HEK293 (cell line): ENCODE measurements around the gene CETP.
A peak's percentile ranks its signal among the peaks of the same experiment; 100 is the strongest.

Source experiments
- HOXC10 ChIP-seq: sonication (generic); formaldehyde crosslinking; IDR thresholded peaks from 2 replicates; pipeline ENCODE4 v1.8.1; 2023; ENCODE audit warnings: mild to moderate bottlenecking, missing genetic modification reagents
- IKZF3 ChIP-seq: fragments of 450-650 bp; IDR thresholded peaks from 2 replicates; pipeline ENCODE4 v1.5.0; 2018; ENCODE audit warnings: missing biosample characterization, mild to moderate bottlenecking, missing genetic modification characterization, moderate library complexity
- KLF1 ChIP-seq: fragments of 450-650 bp; formaldehyde crosslinking; IDR thresholded peaks from 2 replicates; pipeline ENCODE4 v1.5.1; 2016; ENCODE audit warnings: missing biosample characterization, missing genetic modification characterization
- PATZ1 ChIP-seq: fragments of 450-650 bp; formaldehyde crosslinking; IDR thresholded peaks from 2 replicates; pipeline ENCODE4 v1.5.1; 2016; ENCODE audit warnings: missing biosample characterization, missing genetic modification characterization
- PRDM6 ChIP-seq: fragments of 450-650 bp; formaldehyde crosslinking; IDR thresholded peaks from 2 replicates; pipeline ENCODE4 v1.5.1; 2017; ENCODE audit warnings: missing biosample characterization, missing genetic modification characterization
- ZIC2 ChIP-seq: fragments of 450-650 bp; formaldehyde crosslinking; IDR thresholded peaks from 2 replicates; pipeline ENCODE4 v1.5.1; 2016; ENCODE audit warnings: missing biosample characterization, missing genetic modification characterization
- ZNF157 ChIP-seq: fragments of 450-650 bp; formaldehyde crosslinking; IDR thresholded peaks from 2 replicates; pipeline ENCODE4 v1.5.1; 2016; ENCODE audit warnings: missing biosample characterization, missing genetic modification characterization
- ZNF214 ChIP-seq: fragments of 450-650 bp; formaldehyde crosslinking; IDR thresholded peaks from 2 replicates; pipeline ENCODE4 v1.5.1; 2017; ENCODE audit warnings: missing biosample characterization, mild to moderate bottlenecking, missing genetic modification characterization, borderline replicate concordance
- ZNF302 ChIP-seq: fragments of 450-650 bp; formaldehyde crosslinking; IDR thresholded peaks from 2 replicates; pipeline ENCODE4 v1.5.1; 2016; ENCODE audit warnings: missing biosample characterization, missing genetic modification characterization, low read depth
- ZNF362 ChIP-seq: fragments of 450-650 bp; formaldehyde crosslinking; IDR thresholded peaks from 2 replicates; pipeline ENCODE4 v1.5.1; 2016; ENCODE audit warnings: missing biosample characterization, missing genetic modification characterization
- ZNF398 ChIP-seq: fragments of 450-650 bp; formaldehyde crosslinking; IDR thresholded peaks from 2 replicates; pipeline ENCODE4 v1.5.1; 2017; ENCODE audit warnings: missing biosample characterization, missing genetic modification characterization
- ZNF423 ChIP-seq: fragments of 450-650 bp; formaldehyde crosslinking; IDR thresholded peaks from 2 replicates; pipeline ENCODE4 v1.5.1; 2016; ENCODE audit warnings: missing biosample characterization, missing genetic modification characterization
- ZNF48 ChIP-seq: fragments of 450-650 bp; formaldehyde crosslinking; IDR thresholded peaks from 2 replicates; pipeline ENCODE4 v1.5.1; 2016; ENCODE audit warnings: missing biosample characterization, missing genetic modification characterization
- ZNF488 ChIP-seq: fragments of 450-650 bp; formaldehyde crosslinking; IDR thresholded peaks from 2 replicates; pipeline ENCODE4 v1.5.1; 2016; ENCODE audit warnings: missing biosample characterization, missing genetic modification characterization
- ZNF529 ChIP-seq: fragments of 450-650 bp; formaldehyde crosslinking; IDR thresholded peaks from 2 replicates; pipeline ENCODE4 v1.5.1; 2017; ENCODE audit warnings: missing genetic modification characterization, missing biosample characterization; ENCODE audit not compliant: insufficient replicate concordance
- ZNF530 ChIP-seq: fragments of 450-650 bp; formaldehyde crosslinking; IDR thresholded peaks from 2 replicates; pipeline ENCODE4 v1.5.1; 2016; ENCODE audit warnings: low read depth, missing biosample characterization, missing genetic modification characterization
- ZNF558 ChIP-seq: fragments of 450-650 bp; formaldehyde crosslinking; IDR thresholded peaks from 2 replicates; pipeline ENCODE4 v1.5.1; 2016; ENCODE audit warnings: missing biosample characterization, missing genetic modification characterization
- ZNF785 ChIP-seq: fragments of 450-650 bp; formaldehyde crosslinking; IDR thresholded peaks from 2 replicates; pipeline ENCODE4 v1.5.1; 2016; ENCODE audit warnings: missing biosample characterization, missing genetic modification characterization
- TF ChIP-seq, protein P1 (sequence below): sonication (generic); formaldehyde crosslinking; IDR thresholded peaks from 2 replicates; pipeline ENCODE4 v1.8.1; 2022; ENCODE audit warnings: mild to moderate bottlenecking, moderate library complexity, missing genetic modification reagents
- TF ChIP-seq, protein P2 (sequence below): fragments of 450-650 bp; formaldehyde crosslinking; IDR thresholded peaks from 2 replicates; pipeline ENCODE4 v1.5.1; 2016; ENCODE audit warnings: missing biosample characterization, missing genetic modification characterization
- TF ChIP-seq, protein P3 (sequence below): fragments of 450-650 bp; formaldehyde crosslinking; IDR thresholded peaks from 2 replicates; pipeline ENCODE4 v1.5.1; 2016; ENCODE audit warnings: missing biosample characterization, missing genetic modification characterization
- TF ChIP-seq, protein P4 (sequence below): fragments of 450-650 bp; IDR thresholded peaks from 2 replicates; pipeline ENCODE4 v1.5.1; 2018; ENCODE audit warnings: missing biosample characterization, missing genetic modification characterization

The CETP gene

GRCh38 chr16:56988948-56989945 lies 27.5 kb downstream of the CETP start, which contains the start of gene NLRC5 (continued):
- TF ChIP-seq, protein P1, sequence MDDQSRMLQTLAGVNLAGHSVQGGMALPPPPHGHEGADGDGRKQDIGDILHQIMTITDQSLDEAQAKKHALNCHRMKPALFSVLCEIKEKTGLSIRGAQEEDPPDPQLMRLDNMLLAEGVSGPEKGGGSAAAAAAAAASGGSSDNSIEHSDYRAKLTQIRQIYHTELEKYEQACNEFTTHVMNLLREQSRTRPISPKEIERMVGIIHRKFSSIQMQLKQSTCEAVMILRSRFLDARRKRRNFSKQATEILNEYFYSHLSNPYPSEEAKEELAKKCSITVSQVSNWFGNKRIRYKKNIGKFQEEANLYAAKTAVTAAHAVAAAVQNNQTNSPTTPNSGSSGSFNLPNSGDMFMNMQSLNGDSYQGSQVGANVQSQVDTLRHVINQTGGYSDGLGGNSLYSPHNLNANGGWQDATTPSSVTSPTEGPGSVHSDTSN (CRISPR knock-in tag): no peak
- TF ChIP-seq ZNF214 (tag by site-specific recombination): no peak
- peak; percentile 66 for TF ChIP-seq PATZ1 (tag by site-specific recombination)
- no peak for TF ChIP-seq ZNF398
- TF ChIP-seq ZNF48 (tag by site-specific recombination): no peak
- TF ChIP-seq ZNF529: no peak
- TF ChIP-seq ZNF785 (tag by site-specific recombination): no peak
- TF ChIP-seq, protein P2, sequence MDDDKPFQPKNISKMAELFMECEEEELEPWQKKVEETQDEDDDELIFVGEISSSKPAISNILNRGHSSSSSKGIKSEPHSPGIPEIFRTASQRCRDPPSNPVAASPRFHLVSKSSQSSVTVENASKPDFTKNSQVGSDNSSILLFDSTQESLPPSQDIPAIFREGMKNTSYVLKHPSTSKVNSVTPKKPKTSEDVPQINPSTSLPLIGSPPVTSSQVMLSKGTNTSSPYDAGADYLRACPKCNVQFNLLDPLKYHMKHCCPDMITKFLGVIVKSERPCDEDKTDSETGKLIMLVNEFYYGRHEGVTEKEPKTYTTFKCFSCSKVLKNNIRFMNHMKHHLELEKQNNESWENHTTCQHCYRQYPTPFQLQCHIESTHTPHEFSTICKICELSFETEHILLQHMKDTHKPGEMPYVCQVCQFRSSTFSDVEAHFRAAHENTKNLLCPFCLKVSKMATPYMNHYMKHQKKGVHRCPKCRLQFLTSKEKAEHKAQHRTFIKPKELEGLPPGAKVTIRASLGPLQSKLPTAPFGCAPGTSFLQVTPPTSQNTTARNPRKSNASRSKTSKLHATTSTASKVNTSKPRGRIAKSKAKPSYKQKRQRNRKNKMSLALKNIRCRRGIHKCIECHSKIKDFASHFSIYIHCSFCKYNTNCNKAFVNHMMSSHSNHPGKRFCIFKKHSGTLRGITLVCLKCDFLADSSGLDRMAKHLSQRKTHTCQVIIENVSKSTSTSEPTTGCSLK (tag by site-specific recombination): no peak
- no peak for TF ChIP-seq IKZF3 (tag by site-specific recombination)
- no peak for TF ChIP-seq ZNF530
- no peak for TF ChIP-seq HOXC10
- no peak for TF ChIP-seq ZNF362
- TF ChIP-seq ZNF423 (tag by site-specific recombination): no peak
- TF ChIP-seq PRDM6 (tag by site-specific recombination): no peak
- peak; percentile 69 for TF ChIP-seq ZIC2
- TF ChIP-seq ZNF488: no peak
- TF ChIP-seq ZNF558 (tag by site-specific recombination): no peak
- TF ChIP-seq KLF1 (tag by site-specific recombination): peak; percentile 99
- TF ChIP-seq, protein P3, sequence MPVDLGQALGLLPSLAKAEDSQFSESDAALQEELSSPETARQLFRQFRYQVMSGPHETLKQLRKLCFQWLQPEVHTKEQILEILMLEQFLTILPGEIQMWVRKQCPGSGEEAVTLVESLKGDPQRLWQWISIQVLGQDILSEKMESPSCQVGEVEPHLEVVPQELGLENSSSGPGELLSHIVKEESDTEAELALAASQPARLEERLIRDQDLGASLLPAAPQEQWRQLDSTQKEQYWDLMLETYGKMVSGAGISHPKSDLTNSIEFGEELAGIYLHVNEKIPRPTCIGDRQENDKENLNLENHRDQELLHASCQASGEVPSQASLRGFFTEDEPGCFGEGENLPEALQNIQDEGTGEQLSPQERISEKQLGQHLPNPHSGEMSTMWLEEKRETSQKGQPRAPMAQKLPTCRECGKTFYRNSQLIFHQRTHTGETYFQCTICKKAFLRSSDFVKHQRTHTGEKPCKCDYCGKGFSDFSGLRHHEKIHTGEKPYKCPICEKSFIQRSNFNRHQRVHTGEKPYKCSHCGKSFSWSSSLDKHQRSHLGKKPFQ: no peak
- TF ChIP-seq, protein P4, sequence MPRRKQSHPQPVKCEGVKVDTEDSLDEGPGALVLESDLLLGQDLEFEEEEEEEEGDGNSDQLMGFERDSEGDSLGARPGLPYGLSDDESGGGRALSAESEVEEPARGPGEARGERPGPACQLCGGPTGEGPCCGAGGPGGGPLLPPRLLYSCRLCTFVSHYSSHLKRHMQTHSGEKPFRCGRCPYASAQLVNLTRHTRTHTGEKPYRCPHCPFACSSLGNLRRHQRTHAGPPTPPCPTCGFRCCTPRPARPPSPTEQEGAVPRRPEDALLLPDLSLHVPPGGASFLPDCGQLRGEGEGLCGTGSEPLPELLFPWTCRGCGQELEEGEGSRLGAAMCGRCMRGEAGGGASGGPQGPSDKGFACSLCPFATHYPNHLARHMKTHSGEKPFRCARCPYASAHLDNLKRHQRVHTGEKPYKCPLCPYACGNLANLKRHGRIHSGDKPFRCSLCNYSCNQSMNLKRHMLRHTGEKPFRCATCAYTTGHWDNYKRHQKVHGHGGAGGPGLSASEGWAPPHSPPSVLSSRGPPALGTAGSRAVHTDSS (tag by site-specific recombination): no peak
- no peak for TF ChIP-seq ZNF302 (tag by site-specific recombination)
- TF ChIP-seq ZNF157 (tag by site-specific recombination): no peak
